Stimulated activated effector memory CD8-positive, alpha-beta T cell treated with anti-CD3 and anti-CD28 coated beads, Interleukin-12 subunit alpha, Interleukin-12 subunit beta, amount 100 ng/mL, for 72 hours (primary cell): ENCODE results near the gene TAS2R8.
A peak's percentile ranks its signal among the peaks of the same experiment; 100 is the strongest.

Experiments used
- ATAC-seq: fragments of 150-1000 bp; cut with Tn5 transposase; 2 replicates; pipeline ENCODE4 v1.10.0; 2021
- DNase-seq, 2 donors: peaks; one replicate each; pipeline ENCODE4 v3.0.0; 2021 to 2022; ENCODE audit warnings: low spot score in 2 of 2
- H3K27ac Mint-ChIP-seq: one replicate; pipeline ENCODE4 v1.8.0; 2022; ENCODE audit warnings: mild to moderate bottlenecking, mixed read lengths
- H3K36me3 Mint-ChIP-seq: one replicate; pipeline ENCODE4 v1.8.0; 2022; ENCODE audit warnings: mild to moderate bottlenecking, mixed read lengths
- H3K4me1 Mint-ChIP-seq: one replicate; pipeline ENCODE4 v1.8.0; 2022; ENCODE audit warnings: mixed read lengths
- H3K4me3 Mint-ChIP-seq: one replicate; pipeline ENCODE4 v1.8.0; 2022; ENCODE audit warnings: mild to moderate bottlenecking, mixed read lengths
- H3K9me3 Mint-ChIP-seq: one replicate; pipeline ENCODE4 v1.8.0; 2022; ENCODE audit warnings: mixed read lengths

TAS2R8 gene

GRCh38 chr12:10807186-10807585 lies at the start of gene TAS2R8:
Gene TAS2R8, minus strand, starts transcription at chr12:10807286. Its CDS starts 306 bp downstream, at chr12:10806980.
- H3K27ac Mint-ChIP-seq = no peak within 1 kb of the TSS
- H3K36me3 Mint-ChIP-seq = no peaks in the 10 kb centered on the region
- H3K4me3 Mint-ChIP-seq = no peak within 1 kb of the TSS
- ATAC-seq (no peak), DNase-seq (no peak)
- no peaks in the 10 kb centered on the region for H3K9me3 Mint-ChIP-seq
- H3K4me1 Mint-ChIP-seq = no peaks in the 10 kb centered on the region

- no peak overlapping the region for H3K27ac Mint-ChIP-seq
- DNase-seq (no peak), ATAC-seq (no peak)
- H3K9me3 Mint-ChIP-seq = peaks cover 20% of the 10 kb centered on the region
- no peak overlapping the region for H3K4me3 Mint-ChIP-seq
- H3K36me3 Mint-ChIP-seq = no peaks in the 10 kb centered on the region
- H3K4me1 Mint-ChIP-seq = peaks cover 38% of the 10 kb centered on the region
These were observed 48.7 kb upstream of the TAS2R8 start for GRCh38 chr12:10855807-10856206.

GRCh38 chr12:10853776-10854175 lies 46.7 kb upstream of the TAS2R8 start:
- no peak for ATAC-seq
- Mint-ChIP-seq H3K4me3 (no peak overlapping the region), H3K36me3 (no peaks in the 10 kb centered on the region), H3K9me3 (peaks cover 9% of the 10 kb centered on the region), H3K27ac (no peak overlapping the region), H3K4me1 (peaks cover 46% of the 10 kb centered on the region)
- no peak for DNase-seq

- peaks cover 46% of the 10 kb centered on the region for H3K4me1 Mint-ChIP-seq
- H3K36me3 Mint-ChIP-seq = peaks cover 9% of the 10 kb centered on the region
- DNase-seq (no peak), ATAC-seq (peak; percentile 58)
- no peaks in the 10 kb centered on the region for H3K9me3 Mint-ChIP-seq
- no peak overlapping the region for H3K4me3 Mint-ChIP-seq
- H3K27ac Mint-ChIP-seq = peak overlapping the region; percentile 29
These were observed 44.3 kb upstream of the TAS2R8 start for GRCh38 chr12:10851243-10851858.

GRCh38 chr12:10849425-10849878 lies 42.4 kb upstream of the TAS2R8 start, which contains the start of gene PRR4:
Gene PRR4, minus strand, starts transcription at chr12:10849475. Its CDS starts 38 bp downstream, at chr12:10849437.
- DNase-seq (no peak), ATAC-seq (peak; percentile 71)
- no peak within 1 kb of the TSS for H3K27ac Mint-ChIP-seq
- H3K36me3 Mint-ChIP-seq = peaks cover 9% of the 10 kb centered on the region
- H3K4me3 Mint-ChIP-seq = no peak within 1 kb of the TSS
- H3K9me3 Mint-ChIP-seq = no peaks in the 10 kb centered on the region
- peaks cover 42% of the 10 kb centered on the region for H3K4me1 Mint-ChIP-seq

- no peak for DNase-seq
- Mint-ChIP-seq H3K4me1 (peaks cover 28% of the 10 kb centered on the region), H3K27ac (no peak overlapping the region), H3K36me3 (peaks cover 9% of the 10 kb centered on the region), H3K4me3 (no peak overlapping the region), H3K9me3 (no peaks in the 10 kb centered on the region)
- ATAC-seq = no peak
These were observed 40.7 kb upstream of the TAS2R8 start for GRCh38 chr12:10847744-10848143.

- no peaks in the 10 kb centered on the region for H3K9me3 Mint-ChIP-seq
- no peak overlapping the region for H3K27ac Mint-ChIP-seq
- H3K4me1 Mint-ChIP-seq = no peaks in the 10 kb centered on the region
- H3K36me3 Mint-ChIP-seq = peaks cover 15% of the 10 kb centered on the region
- H3K4me3 Mint-ChIP-seq = no peak overlapping the region
- DNase-seq = no peak
- no peak for ATAC-seq
These were observed 35.8 kb upstream of the TAS2R8 start for GRCh38 chr12:10842862-10843261.

GRCh38 chr12:10838461-10838860 lies 31.4 kb upstream of the TAS2R8 start:
- no peak overlapping the region for H3K4me3 Mint-ChIP-seq
- no peaks in the 10 kb centered on the region for H3K4me1 Mint-ChIP-seq
- ATAC-seq (no peak), DNase-seq (no peak)
- no peaks in the 10 kb centered on the region for H3K9me3 Mint-ChIP-seq
- H3K27ac Mint-ChIP-seq = no peak overlapping the region
- peaks cover 7% of the 10 kb centered on the region for H3K36me3 Mint-ChIP-seq

GRCh38 chr12:10829994-10830393 lies 22.9 kb upstream of the TAS2R8 start:
- Mint-ChIP-seq H3K4me3 (no peak overlapping the region), H3K9me3 (no peaks in the 10 kb centered on the region), H3K36me3 (no peaks in the 10 kb centered on the region), H3K4me1 (no peaks in the 10 kb centered on the region), H3K27ac (no peak overlapping the region)
- no peak for ATAC-seq
- DNase-seq = no peak

GRCh38 chr12:10826258-10826657 lies 19.2 kb upstream of the TAS2R8 start, which contains the start of gene TAS2R10:
Gene TAS2R10, minus strand, starts transcription at chr12:10826358. Its CDS starts 89 bp downstream, at chr12:10826269.
- no peaks in the 10 kb centered on the region for H3K36me3 Mint-ChIP-seq
- H3K4me3 Mint-ChIP-seq = no peak within 1 kb of the TSS
- no peaks in the 10 kb centered on the region for H3K4me1 Mint-ChIP-seq
- DNase-seq (no peak), ATAC-seq (no peak)
- H3K9me3 Mint-ChIP-seq = no peaks in the 10 kb centered on the region
- no peak within 1 kb of the TSS for H3K27ac Mint-ChIP-seq

GRCh38 chr12:10824957-10825356 lies 17.9 kb upstream of the TAS2R8 start:
- DNase-seq (no peak), ATAC-seq (no peak)
- Mint-ChIP-seq H3K9me3 (no peaks in the 10 kb centered on the region), H3K27ac (no peak overlapping the region), H3K36me3 (no peaks in the 10 kb centered on the region), H3K4me1 (no peaks in the 10 kb centered on the region), H3K4me3 (no peak overlapping the region)

- Mint-ChIP-seq H3K4me1 (no peaks in the 10 kb centered on the region), H3K27ac (no peak overlapping the region), H3K36me3 (no peaks in the 10 kb centered on the region), H3K9me3 (no peaks in the 10 kb centered on the region), H3K4me3 (no peak overlapping the region)
- DNase-seq (no peak), ATAC-seq (no peak)
These were observed 4.9 kb upstream of the TAS2R8 start for GRCh38 chr12:10811883-10812536.

GRCh38 chr12:10810068-10810467 lies 3.0 kb upstream of the TAS2R8 start, which contains the start of gene TAS2R9:
Gene TAS2R9, minus strand, starts transcription at chr12:10810168. Its CDS starts 93 bp downstream, at chr12:10810075.
- no peaks in the 10 kb centered on the region for H3K4me1 Mint-ChIP-seq
- H3K27ac Mint-ChIP-seq = no peak within 1 kb of the TSS
- no peak within 1 kb of the TSS for H3K4me3 Mint-ChIP-seq
- H3K9me3 Mint-ChIP-seq = no peaks in the 10 kb centered on the region
- H3K36me3 Mint-ChIP-seq = no peaks in the 10 kb centered on the region
- no peak for DNase-seq
- no peak for ATAC-seq

GRCh38 chr12:10802587-10802986 lies 4.5 kb downstream of the TAS2R8 start, which contains the start of gene TAS2R7:
Gene TAS2R7, minus strand, starts transcription at chr12:10802627. Its CDS starts 57 bp downstream, at chr12:10802570.
- ATAC-seq = no peak
- Mint-ChIP-seq H3K4me3 (no peak within 1 kb of the TSS), H3K9me3 (no peaks in the 10 kb centered on the region), H3K4me1 (no peaks in the 10 kb centered on the region), H3K27ac (no peak within 1 kb of the TSS), H3K36me3 (no peaks in the 10 kb centered on the region)
- no peak for DNase-seq

GRCh38 chr12:10801741-10802140 lies 5.3 kb downstream of the TAS2R8 start:
- H3K4me3 Mint-ChIP-seq = no peak overlapping the region
- H3K4me1 Mint-ChIP-seq = no peaks in the 10 kb centered on the region
- no peak for DNase-seq
- no peaks in the 10 kb centered on the region for H3K36me3 Mint-ChIP-seq
- H3K27ac Mint-ChIP-seq = no peak overlapping the region
- ATAC-seq = no peak
- H3K9me3 Mint-ChIP-seq = no peaks in the 10 kb centered on the region

- H3K27ac Mint-ChIP-seq = no peak overlapping the region
- no peaks in the 10 kb centered on the region for H3K36me3 Mint-ChIP-seq
- H3K4me1 Mint-ChIP-seq = no peaks in the 10 kb centered on the region
- ATAC-seq (no peak), DNase-seq (no peak)
- H3K4me3 Mint-ChIP-seq = no peak overlapping the region
- H3K9me3 Mint-ChIP-seq = no peaks in the 10 kb centered on the region
These were observed 12.9 kb downstream of the TAS2R8 start for GRCh38 chr12:10794222-10794621.
